NCI-H1417 treated with DMSO at 0.1 percent for 48 hours (cell line): ENCODE data around the gene RUNX3.

Source experiments
- DNase-seq: peaks from one replicate; lab custom pipeline; 2025; lab: John Stamatoyannopoulos, UW

Gene RUNX3

GRCh38 chr1:24881034-24881433, 49.0 kb downstream of the RUNX3 start:
- DNase-seq = no peak

- no peak for DNase-seq
These were observed 51.0 kb downstream of the RUNX3 start for GRCh38 chr1:24878775-24879742.

GRCh38 chr1:24878045-24878444, 52.0 kb downstream of the RUNX3 start:
- DNase-seq = no peak

GRCh38 chr1:24875991-24876506, 54.0 kb downstream of the RUNX3 start:
- no peak for DNase-seq

- no peak for DNase-seq
These were observed 54.8 kb downstream of the RUNX3 start for GRCh38 chr1:24875257-24875656.

- DNase-seq = no peak
These were observed 55.4 kb downstream of the RUNX3 start for GRCh38 chr1:24874611-24875234.

GRCh38 chr1:24874056-24874455, 56.0 kb downstream of the RUNX3 start:
- no peak for DNase-seq

GRCh38 chr1:24873148-24873547, 56.9 kb downstream of the RUNX3 start:
- no peak for DNase-seq

GRCh38 chr1:24872061-24872850, 57.8 kb downstream of the RUNX3 start:
- no peak for DNase-seq

GRCh38 chr1:24871306-24871901, 58.7 kb downstream of the RUNX3 start:
- DNase-seq = no peak

- DNase-seq = no peak
These were observed 59.4 kb downstream of the RUNX3 start for GRCh38 chr1:24870551-24871195.

GRCh38 chr1:24868016-24868875, 61.8 kb downstream of the RUNX3 start:
- no peak for DNase-seq

GRCh38 chr1:24867084-24867870, 62.8 kb downstream of the RUNX3 start:
- no peak for DNase-seq

- no peak for DNase-seq
These were observed 63.6 kb downstream of the RUNX3 start for GRCh38 chr1:24866211-24867083.

- no peak for DNase-seq
These were observed 64.5 kb downstream of the RUNX3 start for GRCh38 chr1:24865587-24865986.

- no peak for DNase-seq
These were observed 64.9 kb downstream of the RUNX3 start for GRCh38 chr1:24865168-24865567.

GRCh38 chr1:24864370-24864777, 65.7 kb downstream of the RUNX3 start:
- DNase-seq = no peak

- no peak for DNase-seq
These were observed 67.1 kb downstream of the RUNX3 start for GRCh38 chr1:24862775-24863483.
